Fibroblast of the aortic adventitia (primary cell): ENCODE measurements around the gene C18orf63. TPM values are rescaled to one million over a fixed set of nuclear protein-coding genes. Genes with fewer than 3 reads are reported as not detected.

Experiments used
- DNase-seq: peaks from one replicate; pipeline ENCODE4 v3.0.0-alpha.2; 2010; ENCODE audit warnings: low read depth
- H3K4me3 ChIP-seq: 2 replicates; pipeline ENCODE4 v1.5.1; 2011; ENCODE audit warnings: low read depth, mild to moderate bottlenecking, control low read depth, low read length, moderate library complexity
- total RNA-seq: library from RNA; depleted of rRNA; stranded (reverse); fragments of >200 nt; gene quantifications from 2 replicates; pipeline ENCODE4 v1.2.3, GENCODE V29; 2012; ENCODE audit warnings: low replicate concordance
- TF ChIP-seq, protein P1 (sequence below): IDR thresholded peaks from 2 replicates; pipeline ENCODE4 v1.5.1; 2011; ENCODE audit warnings: mild to moderate bottlenecking, low read length, control low read depth, inconsistent platforms; ENCODE audit not compliant: insufficient read depth

The C18orf63 gene
- total RNA-seq, 1 donor, result not detected

DNA sequence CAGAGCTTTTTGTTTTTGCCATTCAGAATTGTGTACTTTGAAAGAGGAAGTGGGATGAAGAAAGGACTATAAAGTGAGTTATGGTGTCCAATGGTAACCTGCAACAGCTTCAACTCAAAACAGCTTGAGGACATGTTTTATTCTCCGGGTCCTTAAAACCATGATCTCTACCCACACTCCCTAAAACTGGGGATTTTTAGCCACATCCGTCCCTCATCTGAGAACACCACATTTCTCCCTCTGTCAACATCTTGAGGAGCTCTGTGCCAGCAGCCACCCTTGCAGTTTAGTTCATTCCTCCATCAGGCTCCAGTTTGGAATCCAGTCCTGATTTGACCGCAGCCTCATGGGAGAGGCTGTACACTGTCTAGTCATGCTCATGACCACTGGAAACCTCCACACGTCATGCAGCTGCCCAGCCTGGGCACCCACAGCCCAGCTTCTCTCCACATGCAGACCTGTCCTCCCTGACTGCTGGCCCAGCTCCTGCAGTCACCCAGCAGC is 62.6 kb downstream of the C18orf63 start:
- DNase-seq, result peak; percentile 18
- TF ChIP-seq, protein P1, sequence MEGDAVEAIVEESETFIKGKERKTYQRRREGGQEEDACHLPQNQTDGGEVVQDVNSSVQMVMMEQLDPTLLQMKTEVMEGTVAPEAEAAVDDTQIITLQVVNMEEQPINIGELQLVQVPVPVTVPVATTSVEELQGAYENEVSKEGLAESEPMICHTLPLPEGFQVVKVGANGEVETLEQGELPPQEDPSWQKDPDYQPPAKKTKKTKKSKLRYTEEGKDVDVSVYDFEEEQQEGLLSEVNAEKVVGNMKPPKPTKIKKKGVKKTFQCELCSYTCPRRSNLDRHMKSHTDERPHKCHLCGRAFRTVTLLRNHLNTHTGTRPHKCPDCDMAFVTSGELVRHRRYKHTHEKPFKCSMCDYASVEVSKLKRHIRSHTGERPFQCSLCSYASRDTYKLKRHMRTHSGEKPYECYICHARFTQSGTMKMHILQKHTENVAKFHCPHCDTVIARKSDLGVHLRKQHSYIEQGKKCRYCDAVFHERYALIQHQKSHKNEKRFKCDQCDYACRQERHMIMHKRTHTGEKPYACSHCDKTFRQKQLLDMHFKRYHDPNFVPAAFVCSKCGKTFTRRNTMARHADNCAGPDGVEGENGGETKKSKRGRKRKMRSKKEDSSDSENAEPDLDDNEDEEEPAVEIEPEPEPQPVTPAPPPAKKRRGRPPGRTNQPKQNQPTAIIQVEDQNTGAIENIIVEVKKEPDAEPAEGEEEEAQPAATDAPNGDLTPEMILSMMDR, result no peak
- no peak overlapping the region for H3K4me3 ChIP-seq

DNA sequence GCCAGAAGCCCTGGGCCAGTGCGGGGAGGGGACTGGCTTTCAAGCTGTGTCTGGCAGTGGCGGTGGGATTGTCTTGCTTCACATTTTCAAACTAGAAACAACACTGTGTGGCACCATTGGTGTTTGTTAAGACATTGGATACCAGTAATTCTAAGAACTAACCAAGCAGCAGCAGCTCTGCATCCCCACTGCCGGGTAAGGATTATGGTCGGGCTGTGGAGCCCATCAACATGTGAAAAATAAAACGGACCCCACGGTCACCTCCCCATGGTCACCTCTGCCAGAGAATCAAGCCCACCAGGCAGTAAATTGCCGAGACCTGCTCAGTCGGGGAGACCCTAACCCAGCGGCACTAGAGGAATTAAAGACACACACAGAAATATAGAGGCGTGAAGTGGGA is 65.3 kb downstream of the C18orf63 start:
- TF ChIP-seq, protein P1, result no peak
- DNase-seq, result no peak

DNA sequence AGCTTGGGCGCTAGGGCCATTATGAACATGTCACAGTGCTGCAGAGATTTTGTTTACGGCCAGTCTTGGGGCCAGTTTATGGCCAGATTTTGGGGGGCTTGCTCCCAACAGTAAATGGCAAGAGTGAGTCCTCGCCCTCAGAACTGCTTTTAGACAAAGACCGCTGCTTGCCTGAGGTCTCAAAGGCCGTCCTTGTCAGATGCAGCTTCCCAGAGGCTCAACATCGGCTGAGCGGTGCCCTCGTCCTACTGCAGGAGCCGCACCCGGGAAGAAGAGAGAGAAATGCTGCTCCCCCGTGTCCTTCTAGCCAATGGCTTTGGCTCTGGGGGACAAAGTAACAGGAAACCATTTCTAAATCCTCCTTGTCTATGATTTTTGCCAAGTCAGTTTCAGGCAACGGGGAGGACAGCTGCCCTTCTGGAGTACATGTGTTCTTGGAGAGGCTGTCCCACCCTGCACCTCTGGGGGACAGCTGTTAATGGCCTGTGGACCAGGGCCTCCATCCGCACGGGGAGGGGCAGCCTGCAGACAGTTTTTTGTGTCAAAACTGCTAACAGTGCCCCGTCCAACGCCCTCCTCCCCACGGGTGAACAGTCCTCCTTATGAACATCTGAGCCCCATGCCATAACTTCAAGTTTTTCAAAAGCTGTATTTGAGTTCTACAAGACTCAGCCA is 66.1 kb downstream of the C18orf63 start:
- no peak for DNase-seq
- no peak overlapping the region for H3K4me3 ChIP-seq
- TF ChIP-seq, protein P1, result no peak

More for the DNA sequence above, 65.3 kb downstream of the C18orf63 start:
- H3K4me3 ChIP-seq, result no peak overlapping the region

DNA sequence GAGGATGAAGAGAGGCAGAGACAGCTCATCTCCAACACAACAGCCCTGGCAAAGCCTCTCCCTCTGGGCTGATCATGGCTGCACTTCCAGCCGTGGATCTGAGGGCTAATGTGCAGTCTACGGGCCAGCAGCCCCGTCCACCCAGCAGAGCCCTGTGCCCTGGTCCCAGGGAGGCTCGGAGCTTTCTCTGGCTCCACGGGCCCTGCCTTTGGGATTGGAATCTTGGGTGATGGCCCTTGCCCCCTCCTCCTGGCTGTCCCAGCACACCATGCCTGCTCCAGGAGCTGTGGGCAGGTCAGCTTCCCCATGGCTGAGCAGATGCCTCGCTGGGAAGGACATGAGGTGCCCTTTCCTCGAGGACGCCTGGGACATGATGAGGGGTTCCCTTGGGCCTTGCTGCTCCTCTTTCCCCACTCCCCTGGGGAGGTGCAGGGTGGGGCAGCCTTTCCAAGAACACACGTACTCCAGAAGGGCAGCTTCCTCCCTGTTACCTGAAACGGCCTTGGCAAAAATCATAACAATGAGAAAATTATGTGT is 66.9 kb downstream of the C18orf63 start:
- TF ChIP-seq, protein P1, result no peak
- no peak for DNase-seq
- H3K4me3 ChIP-seq, result no peak overlapping the region

DNA sequence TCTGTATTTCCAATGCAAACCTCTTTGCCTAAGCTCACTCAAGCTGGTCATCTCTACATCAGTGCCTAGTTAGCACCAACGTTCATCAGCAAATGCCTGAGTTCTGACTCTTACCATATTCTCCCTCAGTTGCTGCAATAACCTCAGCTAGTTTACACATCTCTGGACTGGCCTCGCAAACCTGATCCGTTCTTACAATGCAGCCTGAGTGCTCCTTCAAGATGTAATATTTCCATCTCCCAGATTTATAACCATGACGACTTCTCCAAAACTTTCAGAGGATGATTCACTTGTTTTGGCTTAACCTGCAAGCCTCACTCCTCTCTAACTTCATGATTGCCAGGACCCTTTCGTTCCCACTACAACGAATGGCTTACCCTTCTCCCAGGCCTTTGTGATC is 71.7 kb downstream of the C18orf63 start:
- TF ChIP-seq, protein P1, result no peak
- no peak overlapping the region for H3K4me3 ChIP-seq
- peak; percentile 23 for DNase-seq

DNA sequence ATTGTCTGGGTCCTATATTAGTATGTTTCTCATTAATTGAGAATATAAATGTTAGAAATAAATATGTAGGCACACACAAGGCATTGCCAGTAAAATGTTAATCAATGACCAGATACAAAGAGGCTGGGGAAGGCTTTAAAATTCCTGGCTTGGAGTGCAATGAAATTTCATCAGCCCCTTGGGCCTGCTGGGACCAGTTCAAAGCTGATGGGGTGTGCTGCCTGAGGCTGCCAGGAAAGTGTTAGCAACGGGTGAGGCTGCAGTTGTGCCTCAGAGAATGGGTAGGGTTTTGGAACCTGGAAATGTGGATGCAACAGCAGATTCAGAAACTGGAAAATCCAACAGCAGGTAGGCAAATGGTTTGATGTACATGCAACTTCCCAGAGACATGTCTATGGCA is 72.6 kb downstream of the C18orf63 start:
- no peak for DNase-seq
- H3K4me3 ChIP-seq, result no peak overlapping the region
- TF ChIP-seq, protein P1, result no peak
